Psoas muscle (tissue), 8 donors: ENCODE measurements around the gene MROH2A. TPM values are rescaled to one million over a fixed set of nuclear protein-coding genes. Genes with fewer than 3 reads are reported as not detected.

Experiments
- ATAC-seq, 4 donors: fragments of 200-7000 bp; cut with Tn5 transposase; one replicate each; pipeline ENCODE4 v1.9.1; 2020; ENCODE audit warnings: moderate library complexity in 3 of 4, mild to moderate bottlenecking in 2 of 4
- DNase-seq, 2 donors: peaks; one replicate each; pipeline ENCODE4 v3.0.0-alpha.2; 2020
- H3K27ac ChIP-seq: fragments of 200-600 bp; one replicate; pipeline ENCODE4 v1.8.0; 2022
- H3K27me3 ChIP-seq, 3 donors: fragments of 200-600 bp in 1 of 3; one replicate each; pipeline versions ENCODE4 v1.6.1 to v1.8.0; 2013 to 2022; ENCODE audit warnings: low read length in 2 of 3, mild to moderate bottlenecking in 2 of 3, moderate library complexity in 1 of 3; ENCODE audit not compliant: insufficient read depth in 3 of 3
- H3K36me3 ChIP-seq, 2 donors: fragments of 200-600 bp in 1 of 2; one replicate each; pipeline versions ENCODE4 v1.6.1 to v1.8.0; 2013 to 2022; ENCODE audit warnings: low read depth in 1 of 2, mild to moderate bottlenecking in 1 of 2, moderate library complexity in 1 of 2; ENCODE audit not compliant: insufficient read depth in 1 of 2
- H3K4me1 ChIP-seq: fragments of 200-600 bp; one replicate; pipeline ENCODE4 v1.8.0; 2022
- H3K4me3 ChIP-seq: fragments of 200-600 bp; one replicate; pipeline ENCODE4 v1.8.0; 2022; ENCODE audit warnings: mild to moderate bottlenecking
- H3K9me3 ChIP-seq: fragments of 200-600 bp; one replicate; pipeline ENCODE4 v1.8.0; 2022
- CTCF ChIP-seq: fragments of 200-600 bp; IDR thresholded peaks from one replicate; pipeline ENCODE4 v1.8.0; 2022; ENCODE audit warnings: antibody characterized with exemption
- WGBS, 3 donors: extraction: QIAGEN DNeasy Blood & Tissue Kit; methylation state at CpG; one replicate each; pipeline versions ENCODE4 v1.1.6 to v1.1.7; 2013; 5-methylcytosine and 5-hydroxymethylcytosine counted together
- intact Hi-C, 2 donors: fragments of 100-400 bp; cut with DNase I; formaldehyde crosslinking; loops; one replicate each; pipeline versions ENCODE4 v1.11.0 to v1.14.2; 2022
- polyA plus RNA-seq, 3 donors: library from polyadenylated mRNA; stranded (reverse); fragments of 200-250 nt; gene quantifications; one replicate each; pipeline ENCODE4 v1.2.3, GENCODE V29; 2013
- total RNA-seq, 4 donors: library from RNA; stranded (reverse); fragmentation: NEBNext Ultra II Directional in 2 of 4; extraction: Animal tissue kit (Norgen Biotek cat#: 25700) in 2 of 4; gene quantifications; one replicate each; pipeline versions ENCODE4 v1.2.1 to v1.2.4, GENCODE V29; 2021 to 2023
- donor health status: healthy with polysubstance abuse.
- donor health status: DM: no; HTN: no; CAD: no; lungs with moderate emphysema.
- donor health status: Bipolar disorder and iron deficiency.
- donor health status: healthy.
- donor health status: DM: yes; HTN: yes; CAD: no.
- donor health status: DM: no; HTN: no; CAD: no.
- donor health status: DM: no; HTN: no; CAD: no.
- donor health status: DM: yes; HTN: yes; CAD: no.

MROH2A gene
- total and polyA plus RNA-seq, 7 donors, result not detected

DNA sequence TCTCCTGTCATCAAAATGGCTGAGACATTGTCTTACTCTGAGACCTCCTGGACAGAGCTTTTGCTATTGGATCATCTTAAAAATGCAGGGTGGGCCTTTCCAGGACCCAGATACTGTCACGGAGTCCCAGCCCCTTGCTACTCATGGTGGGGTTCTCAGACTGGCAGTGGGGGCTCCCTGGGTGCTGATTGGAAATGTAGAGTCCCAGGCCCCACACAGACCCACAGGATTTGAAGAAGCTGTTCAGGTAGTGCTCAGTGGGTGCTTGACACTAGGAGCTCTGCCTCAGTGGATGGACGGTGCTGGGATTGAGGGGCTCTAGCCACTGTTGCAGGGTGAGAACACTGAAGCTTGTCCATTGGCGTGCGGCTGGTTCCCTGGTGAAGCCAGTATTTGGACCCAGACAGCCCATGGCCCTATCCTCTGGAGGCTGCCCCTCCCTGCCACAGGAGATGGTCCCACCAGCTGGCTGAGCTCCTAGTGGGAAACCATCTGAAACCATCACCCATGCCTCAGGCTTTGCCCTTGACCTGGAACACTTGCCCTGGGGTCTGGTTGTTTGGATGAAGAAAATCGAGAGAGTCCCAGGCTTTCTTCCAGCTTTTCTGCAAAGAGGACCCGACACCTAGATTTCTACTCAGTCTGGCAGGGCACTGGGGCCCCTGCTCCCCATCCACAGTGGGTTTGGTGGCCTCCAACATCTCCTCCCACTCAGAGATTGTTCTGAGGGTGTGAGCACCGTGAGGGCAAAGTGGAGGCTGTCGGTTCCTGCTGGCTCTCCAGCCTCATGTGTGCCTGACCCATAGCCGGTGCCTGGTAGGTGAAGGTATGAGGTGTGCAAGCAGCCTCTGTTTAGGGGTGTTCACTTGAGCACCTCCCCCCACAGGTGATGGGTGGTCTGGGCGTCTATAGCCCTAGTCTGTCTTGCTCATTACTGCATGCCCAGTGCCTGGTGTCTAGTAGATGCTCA, 30.1 kb downstream of the MROH2A start:
- Histone ChIP-seq H3K4me3 (no peak overlapping the region), H3K9me3 (no peaks in the 10 kb centered on the region), H3K36me3 (no peaks in the 10 kb centered on the region), H3K4me1 (no peaks in the 10 kb centered on the region), H3K27me3 (peaks cover 0 to 3% (median 0%) of the 10 kb centered on the region in 3 donors), H3K27ac (no peak overlapping the region)
- WGBS, 3 donors, result 69 to 78% (median 78%) methylated on average over 10 of the region's 10 CpGs
- TF ChIP-seq CTCF, result no peak
- intact Hi-C loops, result no loop called here
- no peak for ATAC-seq
- DNase-seq, result no peak

- intact Hi-C loops, result no loop called here
- H3K36me3 ChIP-seq, result no peaks in the 10 kb centered on the region
- no peak overlapping the region for H3K27ac ChIP-seq
- H3K9me3 ChIP-seq, result no peaks in the 10 kb centered on the region
- no peaks in the 10 kb centered on the region for H3K4me1 ChIP-seq
- DNase-seq (no peak), ATAC-seq (no peak)
- peaks cover 0 to 3% (median 0%) of the 10 kb centered on the region in 3 donors for H3K27me3 ChIP-seq
- H3K4me3 ChIP-seq, result no peak overlapping the region
- no peak for TF ChIP-seq CTCF
- WGBS, 3 donors, result 85 to 87% (median 85%) methylated on average over 6 of the region's 6 CpGs
Observed at GRCh38 chr2:233810385-233810784, 32.3 kb downstream of the MROH2A start.

DNA sequence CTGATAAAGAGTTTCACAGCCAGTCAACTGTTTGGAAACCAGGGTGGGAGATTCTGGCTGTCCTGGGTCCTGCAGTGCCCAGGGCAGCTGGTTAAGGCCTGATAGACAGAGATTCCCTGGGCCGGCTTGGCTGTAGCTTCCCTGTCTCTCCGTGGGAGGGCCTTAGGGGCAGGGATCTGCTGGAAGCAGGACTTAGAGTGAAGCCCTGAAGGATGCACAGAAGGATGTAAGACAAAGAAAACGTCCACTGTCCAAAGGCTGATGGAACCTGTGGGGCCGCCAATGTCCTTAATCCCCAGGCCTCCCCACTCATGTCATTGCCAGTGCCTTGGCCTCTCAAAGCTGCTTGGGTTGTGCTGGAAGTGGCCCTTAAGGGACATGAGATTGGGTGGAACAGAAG, 33.0 kb downstream of the MROH2A start:
- H3K4me3 ChIP-seq, result no peak overlapping the region
- no peaks in the 10 kb centered on the region for H3K9me3 ChIP-seq
- TF ChIP-seq CTCF, result no peak
- no peak for ATAC-seq
- intact Hi-C loops, result no loop called here
- H3K27me3 ChIP-seq, result peaks cover 0 to 3% (median 0%) of the 10 kb centered on the region in 3 donors
- DNase-seq, result no peak
- no peak overlapping the region for H3K27ac ChIP-seq
- WGBS, 3 donors, result 57 to 74% (median 62%) methylated on average over 4 of the region's 4 CpGs
- no peaks in the 10 kb centered on the region for H3K4me1 ChIP-seq
- H3K36me3 ChIP-seq, result no peaks in the 10 kb centered on the region

GRCh38 chr2:233811732-233812131, 33.6 kb downstream of the MROH2A start:
- 84 to 92% (median 85%) methylated on average over 8 of the region's 8 CpGs for WGBS, 3 donors
- no peak for TF ChIP-seq CTCF
- Histone ChIP-seq H3K4me3 (no peak overlapping the region), H3K4me1 (no peaks in the 10 kb centered on the region), H3K27ac (no peak overlapping the region), H3K27me3 (peaks cover 0 to 3% (median 0%) of the 10 kb centered on the region in 3 donors), H3K9me3 (no peaks in the 10 kb centered on the region), H3K36me3 (no peaks in the 10 kb centered on the region)
- ATAC-seq (no peak), DNase-seq (no peak)
- intact Hi-C loops, result no loop called here
